Activated naive CD8-positive, alpha-beta T cell treated with anti-CD3 and anti-CD28 coated beads, Interleukin-2, amount 50 U/mL, for 24 hours (primary cell): Measurements from ENCODE around the gene ENTR1.

Source experiments
- ATAC-seq: fragments of 150-1000 bp; cut with Tn5 transposase; one replicate; pipeline ENCODE4 v1.10.0; 2021
- DNase-seq: peaks from one replicate; pipeline ENCODE4 v3.0.0; 2021
- H3K27ac Mint-ChIP-seq: one replicate; pipeline ENCODE4 v1.8.0; 2021; ENCODE audit warnings: mild to moderate bottlenecking, mixed read lengths
- H3K27me3 Mint-ChIP-seq: one replicate; pipeline ENCODE4 v1.8.0; 2021; ENCODE audit warnings: mixed read lengths
- H3K36me3 Mint-ChIP-seq: one replicate; pipeline ENCODE4 v1.8.0; 2021; ENCODE audit warnings: low read depth, mixed read lengths
- H3K4me1 Mint-ChIP-seq: one replicate; pipeline ENCODE4 v1.8.0; 2021; ENCODE audit warnings: mixed read lengths
- H3K4me3 Mint-ChIP-seq: one replicate; pipeline ENCODE4 v1.8.0; 2021; ENCODE audit warnings: mild to moderate bottlenecking, moderate library complexity, mixed read lengths
- H3K9me3 Mint-ChIP-seq: one replicate; pipeline ENCODE4 v1.8.0; 2021; ENCODE audit warnings: mixed read lengths

ENTR1 gene

DNA sequence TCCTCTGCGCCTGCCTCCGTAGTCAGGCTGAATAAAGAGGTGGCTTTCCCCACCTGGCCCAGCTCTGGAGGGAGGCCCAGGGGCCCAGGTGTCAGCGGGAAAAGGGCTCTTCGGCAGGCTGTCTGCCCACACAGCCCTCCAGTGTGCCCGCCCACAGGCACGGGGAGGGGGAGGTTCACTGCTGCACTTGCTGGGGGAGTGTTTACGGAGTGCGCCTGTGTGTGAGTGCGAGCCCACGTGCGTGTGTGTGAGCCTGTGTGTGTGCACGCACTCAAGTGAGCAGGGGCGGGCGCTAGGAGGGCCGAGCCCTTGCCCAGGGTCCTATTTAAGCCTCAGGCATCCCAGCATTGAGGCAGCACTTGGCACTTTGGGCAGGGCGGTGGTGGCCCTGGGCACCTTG is 57.7 kb downstream of the ENTR1 start:
- ATAC-seq: no peak
- Mint-ChIP-seq H3K36me3 (no peaks in the 10 kb centered on the region), H3K4me1 (no peaks in the 10 kb centered on the region), H3K27ac (no peak overlapping the region), H3K27me3 (no peaks in the 10 kb centered on the region), H3K4me3 (no peak overlapping the region), H3K9me3 (no peaks in the 10 kb centered on the region)
- no peak for DNase-seq
